Measurements from ENCODE around the gene TMEM170A.

- no peak for TF ChIP-seq CTCF (optimal IDR thresholded peaks at IDR 0.05 in 1 of 3, IDR thresholded peaks at IDR 0.05 in 1 of 3, conservative IDR thresholded peaks at IDR 0.05 in 1 of 3; ENCODE audit: extremely low read depth in 1 of 3, insufficient read depth in 2 of 3, low read length in 3 of 3)
- no peak for TF ChIP-seq EZH2 (IDR thresholded peaks at IDR 0.05; ENCODE audit: low read length)
These were observed 39.3 kb upstream of the TMEM170A start for GRCh38 chr16:75503801-75504200.

Data from keratinocyte (primary cell).